Measurements from ENCODE around the gene WDFY4.

Gene WDFY4

DNA sequence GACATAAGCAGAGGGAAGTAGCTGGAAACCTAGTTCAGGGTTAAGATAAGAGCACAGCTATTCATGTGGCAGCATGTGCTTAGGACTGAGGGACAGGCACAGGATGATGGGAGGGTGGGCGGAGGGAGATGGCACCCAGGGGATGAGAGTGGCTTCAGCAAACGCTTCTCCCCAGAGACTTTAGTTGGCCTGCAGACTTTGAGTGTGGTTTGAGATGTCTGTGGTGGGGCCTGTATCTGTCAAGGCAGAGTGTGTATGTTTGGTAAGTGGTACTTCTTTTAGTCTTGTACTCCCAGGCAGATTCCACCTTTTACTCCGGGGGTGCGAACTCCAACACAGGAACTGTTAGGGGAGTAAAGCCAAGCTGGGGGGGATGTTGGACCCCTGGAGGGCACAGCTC, 88.9 kb downstream of the WDFY4 start:
- peak; percentile 18 for DNase-seq (ENCODE audit: low spot score)

GRCh38 chr10:48774416-48775205, 89.9 kb downstream of the WDFY4 start:
- DNase-seq (ENCODE audit: low spot score) = peak; percentile 35

DNA sequence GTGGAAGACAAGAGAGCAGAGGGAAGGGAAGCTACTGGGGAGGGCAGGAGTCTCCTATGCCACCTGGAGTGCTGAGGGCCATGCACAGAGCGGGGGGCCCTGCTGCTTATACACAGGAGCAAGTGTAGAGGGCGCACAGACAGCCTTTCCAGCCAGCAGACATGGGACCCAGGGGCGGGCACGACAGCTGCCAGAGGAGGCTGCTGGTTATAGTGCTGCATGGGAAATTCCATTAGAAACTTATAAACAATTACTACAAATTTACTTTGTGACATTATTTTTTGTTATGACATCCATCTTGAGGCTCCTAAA, 90.5 kb downstream of the WDFY4 start:
- DNase-seq (ENCODE audit: low spot score) = no peak

DNA sequence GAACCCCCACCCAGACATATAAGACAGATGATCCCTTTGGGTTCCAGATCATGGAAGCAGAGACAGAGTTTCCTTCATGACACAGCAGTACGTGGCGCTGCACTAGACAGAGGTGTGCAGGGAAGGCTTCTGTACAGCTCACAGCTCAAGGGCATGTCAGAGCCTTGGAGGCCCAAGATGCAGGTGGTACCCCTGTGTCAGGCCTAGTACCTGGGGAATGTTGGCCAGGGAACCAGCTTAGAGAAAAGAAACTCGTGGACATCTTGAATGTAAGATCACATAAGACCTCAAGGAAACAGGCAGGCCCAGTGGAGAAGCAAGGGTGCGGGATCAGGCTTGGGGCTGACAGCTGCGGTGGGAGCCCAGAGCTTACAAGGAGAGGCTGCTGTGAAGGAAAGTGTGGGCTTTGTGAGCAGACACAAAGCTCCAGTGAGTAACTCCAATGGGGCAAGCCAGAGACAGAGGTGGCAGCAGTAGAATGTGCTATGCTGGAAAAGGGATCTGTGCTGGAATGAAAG, 91.4 kb downstream of the WDFY4 start:
- DNase-seq (ENCODE audit: low spot score) = no peak

DNA sequence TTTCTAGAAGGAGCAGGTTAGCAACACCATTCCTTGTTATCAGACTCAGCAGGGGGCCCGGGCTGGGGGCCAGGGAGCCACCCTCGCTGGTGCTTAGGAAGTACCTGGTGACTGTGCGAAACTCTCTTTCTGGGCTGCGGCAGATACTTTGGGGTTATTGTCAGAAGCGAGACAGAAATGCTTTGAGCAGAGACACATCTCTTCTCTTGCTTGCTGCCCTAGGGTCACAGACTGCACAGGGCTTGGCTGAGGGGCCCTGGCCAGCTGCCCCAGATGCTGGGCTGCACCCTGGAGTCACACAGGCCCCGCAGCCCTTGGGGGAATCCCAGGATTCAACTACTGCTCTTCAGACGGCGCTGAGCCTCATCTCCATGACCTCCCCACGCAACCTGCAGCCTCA, 91.9 kb downstream of the WDFY4 start:
- DNase-seq (ENCODE audit: low spot score) = no peak

DNA sequence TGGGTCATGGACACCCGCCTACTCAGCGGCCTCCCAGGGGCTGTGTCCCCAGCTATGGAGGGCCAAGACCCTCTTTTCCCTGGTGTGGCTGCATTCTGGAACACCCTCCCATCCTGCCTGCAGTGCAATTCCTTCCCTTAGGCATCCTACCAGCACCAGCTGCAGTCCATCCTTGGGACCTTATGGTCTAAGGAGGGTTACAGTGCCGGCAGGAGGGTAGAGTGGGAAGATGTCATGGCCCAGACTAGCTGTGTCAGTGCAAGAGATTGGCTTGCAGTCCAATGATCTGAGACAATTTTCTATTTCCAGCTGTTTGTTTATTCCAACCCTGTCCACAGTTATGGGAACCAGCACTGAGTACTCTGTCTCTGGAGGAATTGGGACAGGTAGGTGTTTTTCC, 92.4 kb downstream of the WDFY4 start:
- no peak for DNase-seq (ENCODE audit: low spot score)

DNA sequence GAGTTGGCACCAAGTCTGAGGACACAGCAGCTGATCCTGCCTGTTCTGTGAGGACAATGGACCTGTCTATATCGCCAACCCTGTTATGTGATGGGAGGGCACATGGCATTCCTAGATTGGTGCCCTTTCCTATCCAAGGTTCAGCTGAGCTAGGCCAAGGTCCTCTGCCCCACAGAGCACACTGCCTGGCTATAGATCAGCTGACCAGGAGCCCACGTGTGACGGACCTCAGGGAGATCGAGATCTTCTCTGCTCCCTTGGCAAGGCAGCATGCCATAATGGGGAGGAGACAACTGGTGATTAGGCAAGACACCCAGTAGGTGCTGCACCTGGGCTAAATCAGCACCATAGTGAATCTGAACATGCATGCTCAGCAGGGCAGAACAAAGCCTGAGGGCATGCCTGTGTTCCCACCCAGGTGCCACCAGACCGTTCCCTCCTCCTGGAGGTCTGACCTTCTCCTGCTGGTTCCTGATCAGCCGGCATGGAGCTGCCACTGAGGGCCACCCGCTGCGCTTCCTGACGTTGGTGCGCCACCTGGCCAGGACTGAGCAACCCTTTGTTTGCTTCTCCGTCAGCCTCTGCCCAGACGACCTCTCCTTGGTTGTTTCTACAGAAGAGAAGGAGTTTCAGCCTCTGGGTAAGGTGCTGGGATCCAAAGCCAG, 93.7 kb downstream of the WDFY4 start:
- DNase-seq (ENCODE audit: low spot score) = no peak

DNA sequence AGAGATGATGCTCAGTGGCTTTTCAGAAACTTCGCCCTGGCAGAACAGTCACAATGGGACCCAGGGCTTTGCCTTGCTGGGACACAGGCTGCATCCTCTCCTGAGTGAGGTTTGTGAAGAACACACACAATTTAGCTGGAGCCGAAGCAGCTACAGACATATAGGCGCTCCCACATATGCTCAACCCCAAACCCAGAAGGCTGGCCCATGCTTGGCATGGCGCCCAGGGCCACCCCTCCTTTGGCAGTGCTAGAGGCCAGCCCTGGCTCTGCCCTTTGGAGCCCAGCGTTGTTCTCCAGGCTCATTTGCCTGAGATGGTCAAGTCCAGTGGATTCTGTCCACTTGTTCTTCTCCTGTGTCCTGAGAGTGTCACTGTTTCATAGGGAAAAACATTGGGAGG, 94.4 kb downstream of the WDFY4 start:
- DNase-seq (ENCODE audit: low spot score) = no peak

DNA sequence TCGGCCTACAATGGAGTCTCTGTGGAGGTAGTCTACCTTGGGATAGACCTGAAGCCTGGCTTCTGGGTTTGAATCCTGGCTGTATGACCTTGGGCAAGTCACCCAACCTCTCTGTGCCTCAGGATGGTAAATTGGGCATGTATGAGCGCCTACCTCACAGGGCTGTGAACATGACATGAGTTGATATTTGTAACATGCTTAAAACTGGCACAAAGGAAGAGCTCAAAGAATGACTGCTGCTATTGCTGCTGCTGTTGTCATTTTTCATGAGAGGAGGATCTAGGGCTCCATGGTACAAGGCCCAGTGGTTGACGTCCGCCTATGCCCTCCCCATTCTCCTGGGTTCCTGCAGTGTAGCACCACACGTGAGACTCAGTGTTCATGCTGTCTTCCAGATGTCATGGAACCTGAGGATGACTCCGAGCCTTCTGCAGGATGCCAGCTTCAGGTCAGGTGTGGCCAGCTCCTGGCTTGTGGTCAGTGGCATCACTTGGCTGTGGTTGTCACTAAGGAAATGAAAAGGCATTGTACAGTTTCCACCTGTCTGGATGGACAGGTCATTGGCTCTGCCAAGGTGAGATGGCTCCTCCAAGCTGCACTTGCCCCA, 95.0 kb downstream of the WDFY4 start:
- DNase-seq (ENCODE audit: low spot score) = peak; percentile 7

- peak; percentile 15 for DNase-seq (ENCODE audit: low spot score)
Observed at GRCh38 chr10:48780341-48780740, 95.7 kb downstream of the WDFY4 start.

- DNase-seq (ENCODE audit: low spot score) = peak; percentile 29
Observed at GRCh38 chr10:48782386-48782785, 97.7 kb downstream of the WDFY4 start.

DNA sequence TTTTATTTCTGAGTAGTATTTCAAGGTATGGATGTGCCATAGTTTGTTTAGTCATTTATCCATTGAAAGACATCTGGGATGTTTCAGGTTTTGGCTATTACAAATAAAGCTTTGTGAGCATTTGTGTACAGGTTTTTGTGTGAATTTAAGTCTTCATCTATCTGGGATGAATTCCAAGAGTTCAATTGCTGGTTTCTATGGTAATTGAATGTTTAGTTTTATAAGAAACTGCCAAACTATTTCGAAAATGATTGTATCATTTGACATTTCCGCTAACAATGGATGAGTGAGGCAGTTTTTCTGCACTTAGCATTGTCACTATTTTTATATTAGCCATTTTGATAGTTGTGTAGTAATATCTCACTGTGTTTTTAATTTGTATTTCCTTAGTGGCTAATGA, 99.4 kb downstream of the WDFY4 start:
- no peak for DNase-seq (ENCODE audit: low spot score)

GRCh38 chr10:48785796-48786195, 101.1 kb downstream of the WDFY4 start:
- DNase-seq (ENCODE audit: low spot score) = no peak

GRCh38 chr10:48786606-48787282, 102.1 kb downstream of the WDFY4 start:
- DNase-seq (ENCODE audit: low spot score) = no peak

DNA sequence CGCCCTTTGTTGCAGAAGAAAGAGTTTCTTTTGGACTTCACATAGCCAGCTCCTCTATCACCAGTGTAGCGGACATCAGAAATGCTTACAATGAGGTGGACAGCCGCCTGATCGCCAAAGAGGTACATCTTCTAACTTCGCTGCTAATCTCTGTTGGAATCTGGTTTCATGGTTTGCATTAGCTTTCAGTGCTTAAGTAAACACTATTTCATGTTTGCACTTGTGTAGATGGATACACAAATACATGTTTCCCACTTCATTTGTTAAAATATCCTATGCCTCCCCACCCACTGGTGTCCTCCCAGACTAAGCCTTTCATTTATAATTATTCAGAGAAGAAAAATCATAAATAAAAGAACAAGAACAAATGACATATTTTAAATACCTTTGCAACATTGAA, 103.9 kb downstream of the WDFY4 start:
- no peak for DNase-seq (ENCODE audit: low spot score)

- peak; percentile 24 for DNase-seq (ENCODE audit: low spot score)
Observed at GRCh38 chr10:48789486-48790456, 105.1 kb downstream of the WDFY4 start.

- DNase-seq (ENCODE audit: low spot score) = no peak
Observed at GRCh38 chr10:48790457-48791044, 105.9 kb downstream of the WDFY4 start.

DNA sequence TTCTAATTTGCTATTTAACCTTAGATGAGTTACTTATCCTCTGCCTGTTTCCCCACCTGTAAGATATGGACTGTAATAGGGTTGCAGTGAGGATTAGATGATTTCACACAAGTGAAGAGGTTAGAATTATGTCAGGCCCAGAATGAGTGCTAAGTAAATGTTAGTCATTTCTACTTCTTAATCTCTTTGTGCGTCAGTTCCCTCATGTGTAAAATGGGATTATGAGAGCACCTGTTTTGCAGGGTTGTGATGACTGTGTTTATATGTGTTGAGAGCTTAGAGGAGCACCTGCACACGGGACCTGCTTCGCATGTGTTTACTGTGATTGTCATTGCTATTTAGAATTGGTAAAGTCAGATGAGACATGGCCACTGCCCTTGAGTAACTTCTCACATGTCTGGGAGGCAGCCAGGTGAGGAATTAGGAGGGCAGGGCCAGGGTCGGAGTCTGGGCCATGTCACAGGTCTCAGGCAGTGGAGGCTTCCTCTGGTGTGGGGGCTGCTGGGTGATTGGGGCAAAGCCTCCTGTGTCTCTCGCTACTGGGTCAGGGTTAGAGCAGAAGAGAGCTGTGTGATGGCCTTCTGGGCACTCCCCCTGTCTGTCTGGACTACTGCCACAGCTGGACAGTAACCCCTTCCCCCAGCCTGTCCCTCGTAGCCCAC, 106.7 kb downstream of the WDFY4 start:
- DNase-seq (ENCODE audit: low spot score) = no peak

DNA sequence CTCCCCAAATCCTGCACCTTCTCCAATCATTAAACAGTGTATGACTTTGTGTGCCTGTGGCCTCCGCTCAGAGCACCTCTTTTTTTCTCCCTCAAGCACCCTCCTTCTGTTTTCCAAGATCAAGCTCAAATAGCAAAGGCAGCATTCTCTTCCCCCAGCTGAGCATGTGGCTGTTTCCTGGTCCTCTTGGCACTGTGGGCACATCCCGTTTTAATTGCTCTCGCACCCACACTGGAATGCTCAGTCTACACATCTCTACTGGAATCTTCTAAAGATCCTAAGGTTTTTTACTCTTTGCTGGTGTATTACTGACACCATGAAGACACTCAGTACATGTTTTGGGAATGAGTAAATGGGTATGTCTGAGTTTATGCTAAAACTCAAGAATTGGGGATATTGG, 107.4 kb downstream of the WDFY4 start:
- DNase-seq (ENCODE audit: low spot score) = no peak

DNA sequence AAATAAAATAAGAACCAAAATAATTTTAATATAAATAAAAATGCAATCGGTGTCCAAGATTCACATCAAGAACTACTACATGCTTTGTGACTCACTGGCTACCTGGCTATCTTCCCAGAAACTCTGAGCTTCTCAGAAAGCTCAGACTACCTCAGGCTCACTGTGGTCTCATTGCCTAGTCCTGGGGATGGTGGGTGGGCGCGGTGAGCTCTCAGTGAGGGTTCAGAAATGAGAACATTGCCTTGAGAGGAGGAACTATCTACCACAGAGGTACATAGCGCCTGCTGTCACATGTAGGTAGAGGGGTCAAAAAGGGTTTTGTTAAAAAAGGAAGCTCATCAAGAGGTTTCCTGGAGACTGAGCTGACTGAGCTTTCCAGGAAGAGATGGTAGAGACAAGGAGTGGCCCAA, 108.0 kb downstream of the WDFY4 start:
- no peak for DNase-seq (ENCODE audit: low spot score)

DNA sequence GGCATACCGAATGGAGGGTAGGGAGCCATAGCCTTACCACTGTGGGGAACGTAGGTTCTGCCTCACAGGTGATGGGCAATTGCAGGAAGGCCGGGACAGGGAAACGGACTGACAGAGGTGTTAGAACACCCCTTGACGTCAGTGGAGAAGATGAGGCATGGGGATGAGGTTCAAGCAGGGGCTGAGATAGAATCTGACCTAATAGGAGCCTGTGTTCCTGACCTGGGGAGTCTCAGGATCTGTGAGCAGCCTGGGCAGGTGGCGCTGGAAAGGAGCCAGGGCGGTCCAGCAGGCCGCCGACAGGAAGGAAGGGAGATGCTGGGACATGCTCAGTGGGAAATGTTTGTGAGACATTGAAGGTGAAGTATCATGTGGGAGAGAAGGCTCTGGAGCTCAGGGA, 109.4 kb downstream of the WDFY4 start:
- no peak for DNase-seq (ENCODE audit: low spot score)
